DOHH2 (cell line): ENCODE results near the gene ANKRD16.

ENCODE experiments used
- EZH2phosphoT487 ChIP-seq: fragments of 200-600 bp; sonication (generic); IDR thresholded peaks from 2 replicates; pipeline ENCODE4 v1.6.1; 2017; ENCODE audit warnings: borderline replicate concordance, mild to moderate bottlenecking, antibody characterized with exemption, low read length, moderate library complexity, mixed read lengths
- TF ChIP-seq, protein P1 (sequence below): fragments of 200-600 bp; sonication (generic); IDR thresholded peaks from one replicate; pipeline ENCODE4 v1.5.1; 2014; ENCODE audit warnings: antibody characterized with exemption, mild to moderate bottlenecking, low read depth, low read length; ENCODE audit not compliant: poor library complexity, severe bottlenecking

DNA sequence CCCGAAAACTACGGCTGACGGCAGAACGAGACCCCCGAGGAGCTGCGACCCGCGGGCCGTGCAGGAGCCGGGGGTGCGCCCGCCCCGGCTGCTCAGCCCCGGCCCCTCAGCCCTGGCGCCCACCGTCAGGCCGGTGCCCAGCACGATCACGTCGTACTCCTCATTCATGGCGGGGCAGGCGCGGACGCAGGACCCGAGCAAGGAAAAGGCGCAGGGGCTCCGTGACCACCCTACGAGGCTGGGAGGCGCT lies 76.7 kb downstream of the ANKRD16 start:
- TF ChIP-seq, protein P1, sequence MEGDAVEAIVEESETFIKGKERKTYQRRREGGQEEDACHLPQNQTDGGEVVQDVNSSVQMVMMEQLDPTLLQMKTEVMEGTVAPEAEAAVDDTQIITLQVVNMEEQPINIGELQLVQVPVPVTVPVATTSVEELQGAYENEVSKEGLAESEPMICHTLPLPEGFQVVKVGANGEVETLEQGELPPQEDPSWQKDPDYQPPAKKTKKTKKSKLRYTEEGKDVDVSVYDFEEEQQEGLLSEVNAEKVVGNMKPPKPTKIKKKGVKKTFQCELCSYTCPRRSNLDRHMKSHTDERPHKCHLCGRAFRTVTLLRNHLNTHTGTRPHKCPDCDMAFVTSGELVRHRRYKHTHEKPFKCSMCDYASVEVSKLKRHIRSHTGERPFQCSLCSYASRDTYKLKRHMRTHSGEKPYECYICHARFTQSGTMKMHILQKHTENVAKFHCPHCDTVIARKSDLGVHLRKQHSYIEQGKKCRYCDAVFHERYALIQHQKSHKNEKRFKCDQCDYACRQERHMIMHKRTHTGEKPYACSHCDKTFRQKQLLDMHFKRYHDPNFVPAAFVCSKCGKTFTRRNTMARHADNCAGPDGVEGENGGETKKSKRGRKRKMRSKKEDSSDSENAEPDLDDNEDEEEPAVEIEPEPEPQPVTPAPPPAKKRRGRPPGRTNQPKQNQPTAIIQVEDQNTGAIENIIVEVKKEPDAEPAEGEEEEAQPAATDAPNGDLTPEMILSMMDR = peak; percentile 44
- TF ChIP-seq EZH2phosphoT487 = no peak
